Endothelial cell of umbilical vein (primary cell): ENCODE results near the gene VAV3. TPM values are rescaled to one million over a fixed set of nuclear protein-coding genes. Genes with fewer than 3 reads are reported as not detected.

Experiments
- BruUV-seq: library from RNA; stranded (reverse); fragments of 400-500 nt; replicated peaks from 2 replicates; lab custom pipeline; 2021; lab: Mats Ljungman, UMichigan
- CTCF ChIA-PET: fragments of 300-600, 350-600 bp; sonication (Branson Sonifier 250); formaldehyde crosslinking; loops from one replicate; lab custom pipeline; 2021; ENCODE audit warnings: antibody characterized with exemption, inconsistent platforms; lab: Charles Lee
- POLR2A ChIA-PET: fragments of 300-600, 350-600 bp; sonication (Branson Sonifier 250); formaldehyde crosslinking; loops from one replicate; lab custom pipeline; 2021; ENCODE audit warnings: antibody characterized with exemption, inconsistent platforms; lab: Charles Lee
- DNase-seq: peaks from one replicate; pipeline ENCODE4 v3.0.0-alpha.2; 2011; ENCODE audit warnings: low read depth, low spot score
- FAIRE-seq: peaks from 2 replicates; lab custom pipeline; 2011; peaks lifted over from hg19 to GRCh38; lab: Jason Lieb, UNC
- H2AFZ ChIP-seq: 2 replicates; pipeline ENCODE4 v1.6.0; 2012; ENCODE audit warnings: low read depth, low read length, control low read depth, inconsistent platforms
- H3K27ac ChIP-seq: 2 replicates; pipeline ENCODE4 v1.5.1; 2011; ENCODE audit warnings: low read depth, mild to moderate bottlenecking, control low read depth, low read length, moderate library complexity; ENCODE audit not compliant: insufficient read depth
- H3K27me3 ChIP-seq, 2 experiments: 2 replicates each; pipeline versions ENCODE4 v1.6.0 to v1.6.1; 2011; ENCODE audit warnings: low read length in 2 of 2, mixed read lengths in 1 of 2; ENCODE audit not compliant: control insufficient read depth in 2 of 2, insufficient read depth in 2 of 2
- H3K36me3 ChIP-seq, 2 experiments: 2 replicates in 1 of 2; 3 replicates in 1 of 2; pipeline ENCODE4 v1.5.1; 2011; ENCODE audit warnings: low read length in 2 of 2, mild to moderate bottlenecking in 1 of 2, moderate library complexity in 1 of 2; ENCODE audit not compliant: control insufficient read depth in 2 of 2, insufficient read depth in 2 of 2; ENCODE audit errors: extremely low read depth in 1 of 2
- H3K4me1 ChIP-seq: 3 replicates; pipeline ENCODE4 v1.5.1; 2011; ENCODE audit warnings: mild to moderate bottlenecking, low read length; ENCODE audit not compliant: control insufficient read depth, insufficient read depth; ENCODE audit errors: extremely low read depth
- H3K4me2 ChIP-seq: 2 replicates; pipeline ENCODE4 v1.6.1; 2011; ENCODE audit warnings: low read length, control low read depth, mixed read lengths; ENCODE audit not compliant: insufficient read depth
- H3K4me3 ChIP-seq, 3 experiments: fragments of 200-600 bp in 1 of 3; sonication (generic), shearing (Covaris generic) in 1 of 3; replicated peaks in 1 of 3; 2 replicates each; pipeline ENCODE4 v1.5.1; 2011 to 2016; ENCODE audit warnings: control low read depth in 3 of 3, low read length in 3 of 3, mild to moderate bottlenecking in 2 of 3, inconsistent platforms in 1 of 3, low read depth in 1 of 3, moderate library complexity in 1 of 3; ENCODE audit not compliant: insufficient read depth in 1 of 3
- H3K79me2 ChIP-seq: 2 replicates; pipeline ENCODE4 v1.6.0; 2012; ENCODE audit warnings: low read length, inconsistent platforms; ENCODE audit not compliant: control insufficient read depth, insufficient read depth
- H3K9ac ChIP-seq: replicated peaks from 2 replicates; pipeline ENCODE3; 2011; ENCODE audit warnings: low read length, control low read depth; ENCODE audit not compliant: insufficient read depth; ENCODE audit errors: extremely low read depth
- H3K9me1 ChIP-seq: replicated peaks from 3 replicates; pipeline ENCODE4 v1.6.0; 2011; ENCODE audit warnings: mild to moderate bottlenecking, low read length; ENCODE audit not compliant: control insufficient read depth, insufficient read depth; ENCODE audit errors: extremely low read depth
- H3K9me3 ChIP-seq: replicated peaks from 2 replicates; pipeline ENCODE4 v1.5.1; 2012; ENCODE audit warnings: low read length, inconsistent platforms; ENCODE audit not compliant: control insufficient read depth, insufficient read depth
- H4K20me1 ChIP-seq: replicated peaks from 2 replicates; pipeline ENCODE3; 2011; ENCODE audit warnings: mild to moderate bottlenecking, low read length; ENCODE audit not compliant: control insufficient read depth, insufficient read depth; ENCODE audit errors: extremely low read depth
- EZH2 ChIP-seq: IDR thresholded peaks from 2 replicates; pipeline ENCODE4 v1.6.1; 2012; ENCODE audit warnings: borderline replicate concordance, low read depth, mild to moderate bottlenecking, moderate library complexity, low read length, inconsistent platforms; ENCODE audit not compliant: severe bottlenecking
- FOS ChIP-seq: IDR thresholded peaks from 2 replicates; pipeline ENCODE4 v1.6.1; 2011; ENCODE audit warnings: mild to moderate bottlenecking, low read length, moderate library complexity, borderline replicate concordance; ENCODE audit not compliant: insufficient read depth
- GATA2 ChIP-seq: IDR thresholded peaks from 2 replicates; pipeline ENCODE4 v1.7.0; 2011; ENCODE audit warnings: low read depth, mild to moderate bottlenecking, moderate library complexity, mixed read lengths, low read length; ENCODE audit not compliant: insufficient read length, insufficient read depth
- JUN ChIP-seq: IDR thresholded peaks from 2 replicates; pipeline ENCODE4 v1.6.1; 2011; ENCODE audit warnings: borderline replicate concordance, low read depth; ENCODE audit not compliant: insufficient read length, insufficient read depth
- MYC ChIP-seq: IDR thresholded peaks from one replicate; pipeline ENCODE4 v1.6.1; 2011; ENCODE audit warnings: mild to moderate bottlenecking, low read depth, low read length
- POLR2A ChIP-seq: IDR thresholded peaks from 2 replicates; pipeline ENCODE4 v1.6.1; 2012; ENCODE audit warnings: low read depth, mild to moderate bottlenecking, control low read depth, low read length
- POLR2AphosphoS5 ChIP-seq: IDR thresholded peaks from 2 replicates; pipeline ENCODE4 v1.6.1; 2012; ENCODE audit warnings: low read depth, mild to moderate bottlenecking, control low read depth, low read length, moderate library complexity; ENCODE audit not compliant: insufficient read depth
- dilution Hi-C: fragments of 300-500 bp; cut with MboI; formaldehyde crosslinking; loops from one replicate; pipeline ENCODE4 v1.15.0; 2019; ENCODE audit warnings: low sequenced_read_pairs; ENCODE audit not compliant: extremely low pct_ligation_motif_present
- intact Hi-C: fragments of 100-400 bp; cut with micrococcal nuclease; formaldehyde crosslinking; loops from one replicate; pipeline ENCODE4 v1.10.0; 2022
- polyA plus RNA-seq, 4 experiments: library from polyadenylated mRNA; depleted of rRNA in 3 of 4; stranded (reverse) in 3 of 4; unstranded in 1 of 4; fragments of >200 nt; gene quantifications; 2 replicates each; pipeline versions ENCODE4 v1.2.1 to v1.2.3, GENCODE V29; 2011 to 2012; ENCODE audit warnings: missing spikeins in 1 of 4
- total RNA-seq: library from RNA; stranded (reverse); gene quantifications from 2 replicates; pipeline ENCODE4 v1.2.3, GENCODE V29; 2021
- TF ChIP-seq, protein P1 (sequence below): IDR thresholded peaks from 2 replicates; pipeline ENCODE4 v1.6.1; 2011; ENCODE audit not compliant: insufficient read depth, insufficient read length
- TF ChIP-seq, protein P2 (sequence below), 2 donors: IDR thresholded peaks; 1 replicate in 1 of 2; 2 replicates in 1 of 2; pipeline ENCODE4 v1.5.1; 2011; ENCODE audit warnings: low read length in 2 of 2, mild to moderate bottlenecking in 2 of 2, moderate library complexity in 2 of 2, control low read depth in 1 of 2, inconsistent platforms in 1 of 2, low read depth in 1 of 2; ENCODE audit not compliant: insufficient read depth in 1 of 2; ENCODE audit errors: extremely low read depth in 1 of 2

Gene VAV3
- total and polyA plus RNA-seq, 2 donors (not counting 3 experiments of a cell fraction or from before 2014, with no cell fraction given), result 0.18 to 1.5 TPM

- Histone ChIP-seq H3K4me1 (no peaks in the 10 kb centered on the region), H2AFZ (no peak overlapping the region), H3K27ac (no peak overlapping the region), H3K4me2 (no peak overlapping the region), H4K20me1 (no peaks in the 10 kb centered on the region), H3K36me3 (no peaks in the 10 kb centered on the region), H3K27me3 (no peaks in the 10 kb centered on the region), H3K9me3 (no peaks in the 10 kb centered on the region), H3K9me1 (no peaks in the 10 kb centered on the region), H3K9ac (no peak overlapping the region), H3K79me2 (no peaks in the 10 kb centered on the region), H3K4me3 (no peak overlapping the region)
- intact Hi-C loops, result no loop called here
- CTCF ChIA-PET, result no interaction called here
- dilution Hi-C loops, result no loop called here
- DNase-seq, result no peak
- no peak for TF ChIP-seq POLR2AphosphoS5
- TF ChIP-seq, protein P1, sequence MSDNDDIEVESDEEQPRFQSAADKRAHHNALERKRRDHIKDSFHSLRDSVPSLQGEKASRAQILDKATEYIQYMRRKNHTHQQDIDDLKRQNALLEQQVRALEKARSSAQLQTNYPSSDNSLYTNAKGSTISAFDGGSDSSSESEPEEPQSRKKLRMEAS, result no peak
- TF ChIP-seq FOS, result no peak
- no peak for TF ChIP-seq POLR2A
- TF ChIP-seq, protein P2, sequence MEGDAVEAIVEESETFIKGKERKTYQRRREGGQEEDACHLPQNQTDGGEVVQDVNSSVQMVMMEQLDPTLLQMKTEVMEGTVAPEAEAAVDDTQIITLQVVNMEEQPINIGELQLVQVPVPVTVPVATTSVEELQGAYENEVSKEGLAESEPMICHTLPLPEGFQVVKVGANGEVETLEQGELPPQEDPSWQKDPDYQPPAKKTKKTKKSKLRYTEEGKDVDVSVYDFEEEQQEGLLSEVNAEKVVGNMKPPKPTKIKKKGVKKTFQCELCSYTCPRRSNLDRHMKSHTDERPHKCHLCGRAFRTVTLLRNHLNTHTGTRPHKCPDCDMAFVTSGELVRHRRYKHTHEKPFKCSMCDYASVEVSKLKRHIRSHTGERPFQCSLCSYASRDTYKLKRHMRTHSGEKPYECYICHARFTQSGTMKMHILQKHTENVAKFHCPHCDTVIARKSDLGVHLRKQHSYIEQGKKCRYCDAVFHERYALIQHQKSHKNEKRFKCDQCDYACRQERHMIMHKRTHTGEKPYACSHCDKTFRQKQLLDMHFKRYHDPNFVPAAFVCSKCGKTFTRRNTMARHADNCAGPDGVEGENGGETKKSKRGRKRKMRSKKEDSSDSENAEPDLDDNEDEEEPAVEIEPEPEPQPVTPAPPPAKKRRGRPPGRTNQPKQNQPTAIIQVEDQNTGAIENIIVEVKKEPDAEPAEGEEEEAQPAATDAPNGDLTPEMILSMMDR (IDR thresholded peaks at IDR 0.05; ENCODE audit: extremely low read depth in 1 of 2, insufficient read depth in 1 of 2, low read depth in 1 of 2, low read length in 2 of 2), result no peak
- TF ChIP-seq MYC, result no peak
- no peak for TF ChIP-seq JUN
- no peak for TF ChIP-seq GATA2
- TF ChIP-seq EZH2, result no peak
- FAIRE-seq, result no peak
- POLR2A ChIA-PET, result no interaction called here
- BruUV-seq, result no TSS peak
These were observed 341.5 kb downstream of the VAV3 start for GRCh38 chr1:107623431-107623830.
